Trophoblast cell (in vitro differentiated cells and primary cell): ENCODE measurements around the gene BDKRB2.

Source experiments
- DNase-seq, 2 donors: peaks; one replicate each; pipeline ENCODE4 v3.0.0-alpha.2; 2016
- H2AFZ ChIP-seq: 2 replicates; pipeline ENCODE4 v1.6.1; 2013; ENCODE audit warnings: low read length, moderate library complexity, mild to moderate bottlenecking; ENCODE audit not compliant: insufficient read depth, poor library complexity
- H2AK5ac ChIP-seq: 2 replicates; pipeline ENCODE4 v1.6.1; 2013; ENCODE audit warnings: mild to moderate bottlenecking, low read length
- H2BK120ac ChIP-seq: 2 replicates; pipeline ENCODE4 v1.6.1; 2013; ENCODE audit warnings: low read length, mild to moderate bottlenecking, moderate library complexity; ENCODE audit not compliant: insufficient read depth, poor library complexity
- H2BK12ac ChIP-seq: 2 replicates; pipeline ENCODE4 v1.6.1; 2013; ENCODE audit warnings: mild to moderate bottlenecking, low read length, moderate library complexity
- H2BK5ac ChIP-seq: 2 replicates; pipeline ENCODE4 v1.6.1; 2013; ENCODE audit warnings: low read length, low read depth, moderate library complexity, mild to moderate bottlenecking; ENCODE audit not compliant: poor library complexity
- H3K14ac ChIP-seq: 2 replicates; pipeline ENCODE4 v1.6.1; 2013; ENCODE audit warnings: mild to moderate bottlenecking, low read length
- H3K18ac ChIP-seq: 2 replicates; pipeline ENCODE4 v1.6.1; 2013; ENCODE audit warnings: mild to moderate bottlenecking, low read length
- H3K23ac ChIP-seq: 2 replicates; pipeline ENCODE4 v1.6.1; 2013; ENCODE audit warnings: low read length
- H3K27ac ChIP-seq: 2 replicates; pipeline ENCODE4 v1.5.1; 2013; ENCODE audit warnings: low read depth, mild to moderate bottlenecking, inconsistent platforms, low read length, moderate library complexity
- H3K27me3 ChIP-seq: 2 replicates; pipeline ENCODE4 v1.6.1; 2013; ENCODE audit warnings: inconsistent platforms, mild to moderate bottlenecking, low read length, moderate library complexity; ENCODE audit not compliant: insufficient read depth
- H3K36me3 ChIP-seq, 2 experiments: 1 replicate in 1 of 2; 2 replicates in 1 of 2; pipeline ENCODE4 v1.6.1; 2013; ENCODE audit warnings: low read length in 2 of 2, mild to moderate bottlenecking in 2 of 2, moderate library complexity in 1 of 2; ENCODE audit not compliant: insufficient read depth in 2 of 2, control insufficient read depth in 1 of 2
- H3K4ac ChIP-seq: 2 replicates; pipeline ENCODE4 v1.6.1; 2013; ENCODE audit warnings: low read depth, mild to moderate bottlenecking, low read length, moderate library complexity
- H3K4me1 ChIP-seq, 2 experiments: 1 replicate in 1 of 2; 2 replicates in 1 of 2; pipeline ENCODE4 v1.6.1; 2013; ENCODE audit warnings: low read length in 2 of 2, mild to moderate bottlenecking in 2 of 2, moderate library complexity in 1 of 2; ENCODE audit not compliant: insufficient read depth in 2 of 2, control insufficient read depth in 1 of 2
- H3K4me2 ChIP-seq: 2 replicates; pipeline ENCODE4 v1.6.1; 2013; ENCODE audit warnings: inconsistent platforms, mild to moderate bottlenecking, low read length, moderate library complexity
- H3K4me3 ChIP-seq: 2 replicates; pipeline ENCODE4 v1.5.1; 2013; ENCODE audit warnings: mild to moderate bottlenecking, low read depth, low read length, inconsistent platforms
- H3K79me1 ChIP-seq: one replicate; pipeline ENCODE4 v1.6.1; 2013; ENCODE audit warnings: low read length
- H3K79me2 ChIP-seq: 2 replicates; pipeline ENCODE4 v1.6.1; 2013; ENCODE audit warnings: low read length, mild to moderate bottlenecking; ENCODE audit not compliant: control insufficient read depth, insufficient read depth, poor library complexity
- H3K9ac ChIP-seq: 2 replicates; pipeline ENCODE4 v1.6.1; 2013; ENCODE audit warnings: mild to moderate bottlenecking, low read length
- H3K9me3 ChIP-seq: 2 replicates; pipeline ENCODE4 v1.6.1; 2013; ENCODE audit warnings: low read depth, mild to moderate bottlenecking, control low read depth, inconsistent platforms, low read length; ENCODE audit not compliant: insufficient read depth
- H4K12ac ChIP-seq: 2 replicates; pipeline ENCODE4 v1.6.1; 2013; ENCODE audit warnings: low read depth, mild to moderate bottlenecking, low read length, moderate library complexity
- H4K8ac ChIP-seq: 2 replicates; pipeline ENCODE4 v1.6.1; 2013; ENCODE audit warnings: low read depth, mild to moderate bottlenecking, low read length, moderate library complexity
- H4K91ac ChIP-seq: one replicate; pipeline ENCODE4 v1.6.1; 2013; ENCODE audit warnings: low read depth, mild to moderate bottlenecking, low read length, moderate library complexity
- WGBS: extraction: QIAGEN DNeasy Blood & Tissue Kit; methylation state at CpG from one replicate; pipeline ENCODE4 v1.1.7; 2013; ENCODE audit warnings: missing lambda C conversion rate; ENCODE audit not compliant: insufficient read length, insufficient coverage; ENCODE audit errors: extremely low coverage; 5-methylcytosine and 5-hydroxymethylcytosine counted together

Gene BDKRB2

DNA sequence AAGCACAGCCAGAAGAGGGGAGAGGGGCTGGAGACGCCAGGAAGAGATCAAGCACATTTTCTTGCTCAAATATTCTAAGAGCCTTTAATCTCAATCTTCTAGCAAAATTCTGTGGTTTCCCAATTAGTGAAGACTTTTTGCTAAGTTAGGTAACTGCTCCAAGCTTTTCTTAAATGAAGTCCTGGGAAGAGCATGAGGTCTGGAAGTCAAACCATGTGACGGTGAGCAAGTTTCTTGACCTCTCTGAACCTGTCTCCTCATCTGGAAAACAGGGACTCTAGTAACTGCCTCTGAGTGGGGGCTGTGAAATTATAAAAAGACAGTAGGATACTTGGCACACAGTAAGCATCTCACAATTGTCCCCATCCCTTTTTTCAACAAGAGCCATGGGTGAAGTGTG lies 75.5 kb downstream of the BDKRB2 start:
- H2AFZ ChIP-seq, result no peak overlapping the region
- H4K91ac ChIP-seq, result peak overlapping the region; percentile 90
- no peak for DNase-seq

DNA sequence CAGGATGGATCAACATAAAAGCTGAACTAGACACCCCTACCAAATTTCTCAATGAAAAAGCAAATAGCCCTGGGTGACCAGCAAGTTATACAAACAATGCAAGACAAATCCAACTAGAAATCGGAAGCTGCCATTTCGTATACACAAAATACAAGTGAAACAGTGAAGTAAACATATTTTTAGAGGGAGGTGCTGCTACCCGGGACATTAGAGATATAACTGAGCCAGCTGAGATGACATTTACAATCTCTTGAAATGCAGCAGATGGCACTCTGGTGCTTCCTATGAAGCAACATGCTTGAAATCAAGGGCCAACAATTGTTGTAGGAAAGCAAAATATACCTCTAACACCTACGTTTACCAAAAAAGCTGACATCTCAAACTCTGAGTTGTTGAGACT lies 76.8 kb downstream of the BDKRB2 start:
- Histone ChIP-seq H3K9ac (no peak overlapping the region), H3K4ac (no peak overlapping the region), H3K18ac (no peak overlapping the region), H3K79me2 (peaks cover 11% of the 10 kb centered on the region), H3K4me3 (no peak overlapping the region), H2AFZ (no peak overlapping the region), H3K36me3 (peaks cover 7 to 11% of the 10 kb centered on the region in 2 experiments), H2AK5ac (peak overlapping the region; percentile 23), H4K91ac (peak overlapping the region; percentile 51), H3K4me2 (no peak overlapping the region), H3K23ac (no peak overlapping the region), H3K4me1 (peaks cover 23% of the 10 kb centered on the region in 2 experiments), H3K79me1 (peaks cover 54% of the 10 kb centered on the region), H2BK5ac (peak overlapping the region; percentile 14), H3K27ac (peak overlapping the region; percentile 64), H2BK12ac (peak overlapping the region; percentile 54), H3K14ac (peak overlapping the region; percentile 40), H3K27me3 (no peaks in the 10 kb centered on the region), H4K8ac (no peak overlapping the region), H4K12ac (no peak overlapping the region), H3K9me3 (peaks cover 3% of the 10 kb centered on the region), H2BK120ac (peak overlapping the region; percentile 28)
- WGBS, result no CpG with 5 or more reads among the region's 4 CpGs
- DNase-seq, result no peak

More for the DNA sequence above, 75.5 kb downstream of the BDKRB2 start:
- Histone ChIP-seq H3K23ac (no peak overlapping the region), H4K8ac (peak overlapping the region; percentile 72), H3K4me3 (no peak overlapping the region), H3K27me3 (no peaks in the 10 kb centered on the region), H3K27ac (peak overlapping the region; percentile 95), H4K12ac (no peak overlapping the region), H2BK5ac (peak overlapping the region; percentile 95), H3K9ac (no peak overlapping the region), H2AK5ac (peak overlapping the region; percentile 28), H3K18ac (peak overlapping the region; percentile 10), H3K4ac (peak overlapping the region; percentile 9), H3K79me1 (peaks cover 54% of the 10 kb centered on the region), H3K14ac (peak overlapping the region; percentile 28), H3K36me3 (peaks cover 4 to 11% of the 10 kb centered on the region in 2 experiments), H2BK120ac (peak overlapping the region; percentile 88), H3K4me1 (peaks cover 24% of the 10 kb centered on the region in 2 experiments), H3K79me2 (peaks cover 11% of the 10 kb centered on the region), H3K9me3 (peaks cover 3% of the 10 kb centered on the region), H3K4me2 (peak overlapping the region; percentile 4), H2BK12ac (peak overlapping the region; percentile 64)
- no CpG with 5 or more reads among the region's 2 CpGs for WGBS

DNA sequence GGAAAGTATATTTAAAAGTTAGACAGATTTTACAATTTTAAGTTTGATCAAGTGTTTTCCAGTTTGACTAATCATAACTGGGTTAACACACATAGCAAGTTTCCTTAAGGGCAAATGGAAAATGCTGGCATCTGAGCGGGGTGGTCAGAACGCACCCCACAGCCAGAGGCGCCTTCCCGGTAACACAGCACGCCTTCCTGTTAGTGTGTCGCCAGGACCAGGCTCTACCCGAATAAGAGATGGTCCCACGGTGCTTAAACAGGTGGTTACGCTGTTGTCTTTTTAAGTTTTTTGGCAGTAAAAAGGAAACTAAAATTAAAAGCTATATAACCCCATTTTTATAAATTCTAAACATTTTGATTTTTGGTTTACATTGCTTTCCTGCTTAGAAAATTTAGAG lies 79.4 kb downstream of the BDKRB2 start:
- H2BK5ac ChIP-seq, result peak overlapping the region; percentile 70
- no peak overlapping the region for H4K12ac ChIP-seq
- H4K8ac ChIP-seq, result peak overlapping the region; percentile 57
- no peak overlapping the region for H2AFZ ChIP-seq
- H3K4me3 ChIP-seq, result no peak overlapping the region
- no peak overlapping the region for H3K23ac ChIP-seq
- H2BK120ac ChIP-seq, result peak overlapping the region; percentile 88
- H3K36me3 ChIP-seq, result peaks cover 6 to 8% of the 10 kb centered on the region in 2 experiments
- H3K27ac ChIP-seq, result no peak overlapping the region
- peaks cover 16 to 22% of the 10 kb centered on the region in 2 experiments for H3K4me1 ChIP-seq
- no peak overlapping the region for H3K9ac ChIP-seq
- H3K79me2 ChIP-seq, result peaks cover 4% of the 10 kb centered on the region
- H2AK5ac ChIP-seq, result peak overlapping the region; percentile 96
- H3K18ac ChIP-seq, result peak overlapping the region; percentile 57
- DNase-seq, result no peak
- H2BK12ac ChIP-seq, result peak overlapping the region; percentile 85
- H3K4me2 ChIP-seq, result no peak overlapping the region
- peaks cover 32% of the 10 kb centered on the region for H3K79me1 ChIP-seq
- peak overlapping the region; percentile 66 for H3K14ac ChIP-seq
- WGBS, result no CpG with 5 or more reads among the region's 9 CpGs
- H4K91ac ChIP-seq, result peak overlapping the region; percentile 84
- H3K4ac ChIP-seq, result peak overlapping the region; percentile 43
- H3K9me3 ChIP-seq, result no peaks in the 10 kb centered on the region
- H3K27me3 ChIP-seq, result no peaks in the 10 kb centered on the region

DNA sequence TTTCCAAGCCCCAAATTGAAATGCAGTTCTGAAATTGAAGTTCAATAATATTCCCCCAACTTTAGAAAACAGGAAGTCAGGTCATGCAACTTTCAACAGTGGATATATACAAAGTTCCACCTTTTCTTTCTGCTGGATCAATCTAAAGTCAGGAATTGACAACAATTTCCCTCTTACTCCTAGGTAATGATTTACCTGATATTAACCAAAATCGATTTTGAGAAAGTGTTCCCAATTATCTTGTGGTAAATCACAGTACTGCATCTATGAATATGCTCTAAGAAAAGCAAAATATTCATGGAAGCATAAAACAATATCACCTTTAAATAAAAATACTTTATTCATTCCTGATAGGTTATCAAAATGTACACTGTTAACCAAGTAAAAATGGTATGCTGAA lies 79.8 kb downstream of the BDKRB2 start:
- H3K9ac ChIP-seq, result no peak overlapping the region
- WGBS, result no CpG with 5 or more reads among the region's 1 CpG
- H3K18ac ChIP-seq, result no peak overlapping the region
- H4K91ac ChIP-seq, result no peak overlapping the region
- no peak for DNase-seq
- peaks cover 29% of the 10 kb centered on the region for H3K79me1 ChIP-seq
- no peak overlapping the region for H3K4me3 ChIP-seq
- no peak overlapping the region for H3K27ac ChIP-seq
- no peak overlapping the region for H3K23ac ChIP-seq
- H3K27me3 ChIP-seq, result no peaks in the 10 kb centered on the region
- H2AK5ac ChIP-seq, result no peak overlapping the region
- peaks cover 8 to 12% of the 10 kb centered on the region in 2 experiments for H3K36me3 ChIP-seq
- no peak overlapping the region for H2BK120ac ChIP-seq
- H3K4me1 ChIP-seq, result peaks cover 14 to 19% of the 10 kb centered on the region in 2 experiments
- no peak overlapping the region for H4K8ac ChIP-seq
- no peak overlapping the region for H2BK12ac ChIP-seq
- H3K14ac ChIP-seq, result no peak overlapping the region
- no peak overlapping the region for H3K4me2 ChIP-seq
- no peak overlapping the region for H3K4ac ChIP-seq
- H4K12ac ChIP-seq, result no peak overlapping the region
- H2BK5ac ChIP-seq, result no peak overlapping the region
- peaks cover 4% of the 10 kb centered on the region for H3K79me2 ChIP-seq
- H3K9me3 ChIP-seq, result no peaks in the 10 kb centered on the region
- no peak overlapping the region for H2AFZ ChIP-seq
